Amniotic stem cell (primary cell): ENCODE data around the gene PPP1R3F.
"Not testable (repeated sequence)": the region's sequence is repeated elsewhere in the genome, so short reads cannot be mapped to it uniquely, and the experiment has no call there.

ENCODE experiments used
- DNase-seq: peaks from one replicate; lab custom pipeline; 2025; lab: John Stamatoyannopoulos, UW

Gene PPP1R3F

GRCh38 chrX:49322266-49322665 is 52.7 kb downstream of the PPP1R3F start:
- not testable (repeated sequence) for DNase-seq

- DNase-seq, result not testable (repeated sequence)
These were observed 54.1 kb downstream of the PPP1R3F start for GRCh38 chrX:49323735-49324134.

GRCh38 chrX:49330421-49330820 is 60.8 kb downstream of the PPP1R3F start:
- not testable (repeated sequence) for DNase-seq

GRCh38 chrX:49331282-49331681 is 61.7 kb downstream of the PPP1R3F start, which contains the start of gene GAGE13:
GAGE13 (plus strand) TSS chrX:49331582; CDS start chrX:49332738, 1,156 bp downstream.
- not testable (repeated sequence) for DNase-seq

- DNase-seq, result not testable (repeated sequence)
These were observed 62.2 kb downstream of the PPP1R3F start for GRCh38 chrX:49331841-49332240.
